HG03575 (cell line): Measurements from ENCODE around the gene MAGEB17.
"Not testable (repeated sequence)": the region's sequence is repeated elsewhere in the genome, so short reads cannot be mapped to it uniquely, and the experiment has no call there.

Source experiments
- ATAC-seq: cut with Tn5 transposase; IDR thresholded peaks from one replicate; pipeline ENCODE4 v1.9.1; 2021; ENCODE audit not compliant: unreplicated experiment, insufficient number of reproducible peaks, low FRiP score; ENCODE audit errors: extremely low read depth

The MAGEB17 gene

GRCh38 chrX:16167181-16167580 is at the start of gene MAGEB17:
TSS of gene MAGEB17 (plus strand) at chrX:16167481. CDS start at chrX:16170383, 2,902 bp downstream.
- no peak for ATAC-seq

DNA sequence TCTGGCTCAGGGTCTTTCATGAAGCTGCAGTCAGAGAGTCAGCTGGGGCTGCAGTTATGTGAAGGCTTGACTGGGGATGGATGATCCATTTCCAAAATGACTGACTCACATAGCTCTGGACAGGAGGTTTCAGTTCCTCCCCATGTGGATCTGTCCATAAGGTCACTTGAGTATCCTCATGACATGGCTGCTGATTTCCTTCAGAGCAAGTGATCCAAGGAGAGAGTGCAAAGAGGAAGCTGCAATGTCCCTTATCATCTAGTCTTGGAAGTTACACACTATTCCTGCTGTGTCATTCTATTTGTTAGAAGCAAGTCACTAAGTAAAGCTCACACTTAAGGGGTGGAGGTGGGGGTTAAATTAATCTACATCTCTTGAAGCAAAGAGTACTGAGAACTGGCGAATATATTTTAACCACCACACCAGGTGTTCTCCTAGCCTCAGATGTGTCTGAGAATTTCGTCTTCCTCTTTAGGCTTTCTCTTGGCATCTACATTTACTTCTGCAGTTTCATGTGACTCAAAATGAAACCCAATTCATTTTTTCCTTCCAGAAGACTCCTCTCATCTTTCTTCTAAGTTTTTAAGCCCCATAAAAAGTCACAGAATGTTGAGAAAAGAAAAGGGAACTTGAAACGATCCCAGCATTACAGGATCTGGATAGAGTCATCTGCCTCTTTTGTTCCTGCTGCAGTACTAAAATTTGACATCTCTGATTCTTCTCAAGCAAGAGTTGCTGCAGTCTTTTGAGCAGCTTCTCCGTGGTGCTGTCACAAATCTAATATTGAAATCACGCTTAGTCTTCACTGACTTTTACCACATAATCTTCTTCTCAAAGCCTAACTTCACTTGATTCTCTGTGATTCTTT is 47.7 kb upstream of the MAGEB17 start:
- peak; percentile 82 for ATAC-seq

GRCh38 chrX:16120431-16120830 is 46.9 kb upstream of the MAGEB17 start:
- no peak for ATAC-seq

DNA sequence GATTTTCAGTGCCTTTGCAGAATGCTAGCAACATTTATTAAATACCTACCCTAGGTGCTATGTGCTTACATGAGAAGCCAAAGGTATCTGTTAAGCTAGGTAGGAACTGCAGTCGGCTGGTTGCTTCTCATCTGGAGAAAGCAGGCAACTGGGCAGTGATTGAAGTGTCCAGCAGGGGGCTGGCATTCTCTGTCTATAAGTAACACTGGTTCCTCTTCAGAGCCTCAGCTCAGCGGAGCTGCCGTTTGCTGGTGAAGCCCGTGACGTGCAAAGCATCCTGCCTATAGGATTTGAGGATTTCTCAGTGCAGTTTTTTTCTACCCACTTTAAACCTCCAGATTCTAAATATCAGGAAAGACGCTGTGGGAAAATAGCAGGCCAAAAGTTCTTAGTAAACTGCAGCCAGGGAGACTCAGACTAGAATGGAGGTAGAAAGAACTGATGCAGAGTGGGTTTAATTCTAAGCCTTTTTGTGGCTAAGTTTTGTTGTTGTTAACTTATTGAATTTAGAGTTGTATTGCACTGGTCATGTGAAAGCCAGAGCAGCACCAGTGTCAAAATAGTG is 44.0 kb upstream of the MAGEB17 start, which contains the start of gene GRPR:
GRPR (plus strand) TSS at position 344 of the 565 bp plus-strand sequence. CDS start 389 bp downstream, outside the sequence.
- no peak for ATAC-seq

DNA sequence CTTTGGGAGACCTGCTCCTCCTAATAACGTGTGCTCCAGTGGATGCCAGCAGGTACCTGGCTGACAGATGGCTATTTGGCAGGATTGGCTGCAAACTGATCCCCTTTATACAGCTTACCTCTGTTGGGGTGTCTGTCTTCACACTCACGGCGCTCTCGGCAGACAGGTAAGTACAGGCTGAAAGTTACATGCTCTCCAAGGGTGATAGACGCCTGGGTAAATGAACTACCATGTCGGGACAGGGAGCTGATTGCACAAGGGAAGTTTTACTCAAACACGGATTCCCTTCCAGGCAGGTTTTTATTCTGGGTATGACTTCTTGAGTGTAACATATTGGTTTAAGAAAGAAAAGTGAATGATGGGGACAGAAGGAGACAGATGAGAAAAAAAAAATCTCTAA is 43.1 kb upstream of the MAGEB17 start:
- no peak for ATAC-seq

GRCh38 chrX:16125520-16126149 is 41.6 kb upstream of the MAGEB17 start:
- ATAC-seq, result no peak

DNA sequence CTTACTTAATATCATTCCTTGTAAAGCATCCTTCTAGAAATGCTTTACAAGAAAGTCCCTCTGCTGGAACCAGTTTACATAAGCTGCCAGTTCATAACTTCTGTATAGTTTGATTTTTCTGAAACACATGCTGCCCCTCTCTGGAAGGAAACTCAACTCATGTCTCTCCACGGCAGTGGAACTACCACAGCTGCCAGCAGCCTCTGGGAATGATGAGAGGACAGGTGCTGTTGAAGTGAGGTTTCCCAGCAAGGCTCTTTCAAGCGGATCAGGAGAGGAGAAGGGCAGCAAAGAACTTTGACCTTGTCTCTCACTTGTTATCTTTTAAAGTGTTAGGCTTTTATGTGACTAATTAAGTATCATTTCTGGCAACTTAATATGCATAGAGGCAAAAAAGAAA is 36.6 kb upstream of the MAGEB17 start:
- no peak for ATAC-seq

DNA sequence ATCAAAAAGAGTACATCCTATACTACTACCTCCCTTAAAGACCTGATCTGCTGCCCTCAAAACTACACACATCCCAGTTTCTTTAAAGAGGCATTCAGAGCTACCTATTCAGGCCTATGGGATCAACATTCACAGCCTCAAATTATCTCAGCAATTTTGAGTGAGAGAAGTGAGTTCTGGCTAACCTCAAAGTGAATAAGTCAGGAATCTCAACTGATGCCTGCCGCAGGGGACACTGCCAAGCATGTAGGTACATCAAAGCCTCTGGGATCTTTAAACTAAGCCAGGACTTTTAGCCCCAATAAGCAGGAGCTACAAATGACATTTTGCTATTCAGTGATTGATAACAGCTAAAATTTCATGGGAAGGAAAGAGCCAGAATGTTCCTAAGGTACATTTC is 32.3 kb upstream of the MAGEB17 start:
- no peak for ATAC-seq

DNA sequence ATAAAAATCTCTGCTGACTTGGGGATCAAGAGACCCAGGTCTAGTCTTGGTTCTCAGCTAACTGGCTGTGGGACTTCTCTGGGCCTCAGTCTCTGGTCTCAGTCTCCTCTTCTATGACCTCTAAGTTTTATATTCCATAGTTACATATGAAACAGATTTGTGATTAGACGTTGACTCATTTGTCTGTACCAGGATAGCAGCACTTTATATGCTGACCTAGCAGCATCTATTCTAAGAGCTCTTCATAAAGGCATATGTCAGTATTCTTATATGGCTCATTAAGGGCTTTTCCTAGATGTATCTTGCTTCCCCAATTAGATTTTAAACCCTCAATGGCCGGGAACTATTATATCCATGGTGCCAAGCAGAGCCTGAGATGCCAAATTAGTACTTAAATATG is 31.2 kb upstream of the MAGEB17 start:
- ATAC-seq, result no peak

GRCh38 chrX:16137416-16138107 is 29.7 kb upstream of the MAGEB17 start:
- no peak for ATAC-seq

- no peak for ATAC-seq
These were observed 29.2 kb upstream of the MAGEB17 start for GRCh38 chrX:16138108-16138427.

DNA sequence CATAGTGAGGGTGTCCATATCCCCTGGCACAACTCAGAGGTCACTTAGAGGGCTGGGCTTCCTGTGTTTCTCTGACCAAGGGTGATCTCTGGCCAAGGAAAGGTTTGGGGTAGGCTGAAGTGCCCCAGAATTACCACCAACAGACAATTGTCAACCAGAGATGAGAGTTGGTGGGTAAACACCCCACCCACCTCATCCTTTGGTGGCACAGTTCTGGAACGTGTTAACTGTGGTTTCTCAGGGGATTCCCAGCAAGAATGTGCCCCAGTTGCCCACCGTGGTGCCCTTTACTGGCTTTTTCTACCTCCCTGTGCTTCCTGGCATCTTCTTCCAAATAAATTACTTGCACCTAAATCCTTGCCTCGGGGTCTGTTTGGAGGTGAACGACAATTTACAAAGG is 26.8 kb upstream of the MAGEB17 start:
- ATAC-seq, result no peak

DNA sequence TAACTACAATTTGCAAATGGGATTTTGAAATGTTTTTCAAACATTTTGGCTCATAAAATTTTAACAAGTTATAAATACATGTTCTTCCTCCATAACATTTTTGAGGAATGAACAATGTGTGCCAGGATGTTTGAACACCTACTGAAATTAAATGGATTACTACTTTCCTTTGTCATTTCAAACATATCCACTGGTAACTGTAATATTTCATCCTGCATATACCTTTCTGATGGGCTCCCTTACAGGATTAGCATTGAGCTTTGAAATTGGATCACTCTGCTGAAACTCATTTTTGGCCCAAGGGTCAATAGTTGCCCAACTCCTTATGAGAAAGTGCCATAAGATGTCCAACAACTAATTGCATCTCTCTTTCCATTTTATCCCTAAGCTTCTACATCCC is 26.3 kb upstream of the MAGEB17 start:
- no peak for ATAC-seq

GRCh38 chrX:16141422-16142245 is 25.6 kb upstream of the MAGEB17 start:
- no peak for ATAC-seq

DNA sequence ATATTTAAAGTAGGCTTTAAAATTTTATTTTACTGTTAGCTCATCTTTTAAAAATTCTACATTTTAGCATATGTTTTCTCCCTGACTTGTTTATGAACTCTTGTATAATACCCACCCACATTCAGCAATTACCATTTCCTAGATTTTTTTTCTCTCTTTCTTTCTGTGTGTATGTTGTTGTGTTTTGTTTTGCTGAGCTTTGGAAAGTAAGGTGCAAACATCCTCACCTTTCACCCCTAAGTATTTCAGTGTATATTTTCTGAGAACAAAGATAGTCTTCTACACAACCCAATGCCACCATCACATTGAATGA is 25.1 kb upstream of the MAGEB17 start:
- no peak for ATAC-seq

- no peak for ATAC-seq
These were observed 23.3 kb upstream of the MAGEB17 start for GRCh38 chrX:16143968-16144367.

GRCh38 chrX:16144420-16144819 is 22.9 kb upstream of the MAGEB17 start:
- ATAC-seq, result no peak

DNA sequence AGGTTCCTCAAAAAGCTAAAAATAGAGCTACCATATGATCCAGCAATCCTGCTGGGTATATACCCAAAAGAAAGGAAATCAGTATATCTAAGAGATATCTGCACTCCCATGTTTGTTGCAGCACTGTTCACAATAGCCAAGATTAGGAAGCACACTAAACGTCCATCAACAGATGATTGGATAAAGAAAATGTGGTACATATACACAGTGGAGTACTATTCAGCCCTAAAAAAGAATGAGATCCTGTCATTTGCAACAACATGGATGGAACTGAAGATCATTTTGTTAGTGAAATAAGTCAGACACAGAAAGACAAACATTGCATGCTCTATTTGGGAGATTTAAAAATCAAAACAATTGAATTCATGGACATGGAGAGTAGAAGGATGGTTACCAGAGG is 22.2 kb upstream of the MAGEB17 start:
- not testable (repeated sequence) for ATAC-seq

- no peak for ATAC-seq
These were observed 21.6 kb upstream of the MAGEB17 start for GRCh38 chrX:16145656-16146055.
